ENCODE results near the gene NTN3.

The NTN3 gene

DNA sequence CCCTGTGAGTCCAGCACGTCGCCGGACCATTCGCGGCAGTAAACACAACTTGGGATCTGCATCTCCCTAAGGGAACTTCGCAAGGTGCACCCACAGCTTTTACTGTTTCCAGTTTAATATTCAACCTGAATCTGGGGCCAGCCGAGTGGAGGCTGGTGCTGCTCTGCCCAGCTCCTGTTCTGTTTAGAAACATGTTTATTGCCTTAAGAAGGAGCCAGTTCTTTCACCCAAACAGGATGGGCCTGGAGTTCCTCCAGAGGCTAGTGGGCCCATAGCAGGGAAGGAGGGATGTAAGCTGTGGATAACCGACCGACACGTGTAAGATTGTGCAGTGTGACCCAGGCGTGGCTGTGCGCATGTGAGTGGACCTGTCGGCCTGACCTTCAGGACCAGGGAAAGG lies 21.2 kb downstream of the NTN3 start:
- peaks cover 25% of the 10 kb centered on the region for H3K36me3 ChIP-seq (ENCODE audit: insufficient read depth, low read length)
- H3K4me3 ChIP-seq (ENCODE audit: low read depth in 1 of 2, low read length in 2 of 2) = no peak overlapping the region
- no peak for TF ChIP-seq EZH2 (IDR thresholded peaks at IDR 0.05; ENCODE audit: borderline replicate concordance, low read depth, low read length, severe bottlenecking)
- TF ChIP-seq, protein P1, sequence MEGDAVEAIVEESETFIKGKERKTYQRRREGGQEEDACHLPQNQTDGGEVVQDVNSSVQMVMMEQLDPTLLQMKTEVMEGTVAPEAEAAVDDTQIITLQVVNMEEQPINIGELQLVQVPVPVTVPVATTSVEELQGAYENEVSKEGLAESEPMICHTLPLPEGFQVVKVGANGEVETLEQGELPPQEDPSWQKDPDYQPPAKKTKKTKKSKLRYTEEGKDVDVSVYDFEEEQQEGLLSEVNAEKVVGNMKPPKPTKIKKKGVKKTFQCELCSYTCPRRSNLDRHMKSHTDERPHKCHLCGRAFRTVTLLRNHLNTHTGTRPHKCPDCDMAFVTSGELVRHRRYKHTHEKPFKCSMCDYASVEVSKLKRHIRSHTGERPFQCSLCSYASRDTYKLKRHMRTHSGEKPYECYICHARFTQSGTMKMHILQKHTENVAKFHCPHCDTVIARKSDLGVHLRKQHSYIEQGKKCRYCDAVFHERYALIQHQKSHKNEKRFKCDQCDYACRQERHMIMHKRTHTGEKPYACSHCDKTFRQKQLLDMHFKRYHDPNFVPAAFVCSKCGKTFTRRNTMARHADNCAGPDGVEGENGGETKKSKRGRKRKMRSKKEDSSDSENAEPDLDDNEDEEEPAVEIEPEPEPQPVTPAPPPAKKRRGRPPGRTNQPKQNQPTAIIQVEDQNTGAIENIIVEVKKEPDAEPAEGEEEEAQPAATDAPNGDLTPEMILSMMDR (IDR thresholded peaks at IDR 0.05; ENCODE audit: borderline replicate concordance, extremely low read depth, low read length, poor library complexity, severe bottlenecking) = no peak
- ATAC-seq (ENCODE audit: insufficient read depth, low read depth) (no peak), DNase-seq (no peak)
- no peaks in the 10 kb centered on the region for H3K27me3 ChIP-seq (ENCODE audit: insufficient read depth, low read length, poor library complexity)
- no peak overlapping the region for H2AFZ ChIP-seq (ENCODE audit: low read depth, low read length)
- no peak overlapping the region for H3K4me2 ChIP-seq (ENCODE audit: insufficient read depth, low read length)
- H3K27ac ChIP-seq (ENCODE audit: low read length) = no peak overlapping the region
- peaks cover 33% of the 10 kb centered on the region for H3K79me2 ChIP-seq (ENCODE audit: insufficient read depth, low read length)
- H4K20me1 ChIP-seq (ENCODE audit: insufficient read depth, low read length) = peaks cover 26% of the 10 kb centered on the region
- no peaks in the 10 kb centered on the region for H3K9me3 ChIP-seq (ENCODE audit: insufficient read depth, low read length, severe bottlenecking)
- no peak overlapping the region for H3K9ac ChIP-seq (ENCODE audit: low read depth, low read length)
- no peaks in the 10 kb centered on the region for H3K4me1 ChIP-seq (ENCODE audit: insufficient read depth, low read length)

DNA sequence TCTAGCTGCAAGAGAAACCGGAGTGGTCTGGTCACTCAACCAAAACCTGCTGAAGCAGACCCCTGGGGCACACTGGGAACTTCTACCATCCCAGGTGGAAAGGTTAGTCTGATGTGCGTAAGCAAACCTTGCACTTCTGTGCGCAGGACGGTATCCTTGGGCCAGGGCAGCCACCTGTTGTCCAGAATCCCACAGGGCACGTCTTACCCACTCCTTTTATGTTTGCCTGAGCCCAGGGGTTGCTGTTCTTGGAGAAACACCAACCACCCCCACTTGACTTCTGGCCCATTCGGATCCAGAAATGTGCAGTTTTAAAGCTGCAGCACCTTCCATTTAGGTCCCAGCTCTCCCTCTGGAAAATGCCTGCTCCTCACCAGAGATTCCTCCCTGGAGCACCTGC lies 22.5 kb downstream of the NTN3 start:
- Histone ChIP-seq H3K4me3 (ENCODE audit: low read depth in 1 of 2, low read length in 2 of 2) (no peak overlapping the region), H3K27me3 (ENCODE audit: insufficient read depth, low read length, poor library complexity) (no peaks in the 10 kb centered on the region), H3K79me2 (ENCODE audit: insufficient read depth, low read length) (peaks cover 23% of the 10 kb centered on the region; the same call in 1 of the 2 replicates), H3K4me2 (ENCODE audit: insufficient read depth, low read length) (no peak overlapping the region), H3K4me1 (ENCODE audit: insufficient read depth, low read length) (no peaks in the 10 kb centered on the region), H3K9ac (ENCODE audit: low read depth, low read length) (no peak overlapping the region), H3K27ac (ENCODE audit: low read length) (no peak overlapping the region), H4K20me1 (ENCODE audit: insufficient read depth, low read length) (peaks cover 21% of the 10 kb centered on the region), H3K9me3 (ENCODE audit: insufficient read depth, low read length, severe bottlenecking) (no peaks in the 10 kb centered on the region), H3K36me3 (ENCODE audit: insufficient read depth, low read length) (peaks cover 38% of the 10 kb centered on the region), H2AFZ (ENCODE audit: low read depth, low read length) (no peak overlapping the region)
- ATAC-seq (ENCODE audit: insufficient read depth, low read depth) (no peak), DNase-seq (no peak)
- TF ChIP-seq, protein P1 (IDR thresholded peaks at IDR 0.05; ENCODE audit: borderline replicate concordance, extremely low read depth, low read length, poor library complexity, severe bottlenecking) = no peak
- TF ChIP-seq EZH2 (IDR thresholded peaks at IDR 0.05; ENCODE audit: borderline replicate concordance, low read depth, low read length, severe bottlenecking) = no peak

DNA sequence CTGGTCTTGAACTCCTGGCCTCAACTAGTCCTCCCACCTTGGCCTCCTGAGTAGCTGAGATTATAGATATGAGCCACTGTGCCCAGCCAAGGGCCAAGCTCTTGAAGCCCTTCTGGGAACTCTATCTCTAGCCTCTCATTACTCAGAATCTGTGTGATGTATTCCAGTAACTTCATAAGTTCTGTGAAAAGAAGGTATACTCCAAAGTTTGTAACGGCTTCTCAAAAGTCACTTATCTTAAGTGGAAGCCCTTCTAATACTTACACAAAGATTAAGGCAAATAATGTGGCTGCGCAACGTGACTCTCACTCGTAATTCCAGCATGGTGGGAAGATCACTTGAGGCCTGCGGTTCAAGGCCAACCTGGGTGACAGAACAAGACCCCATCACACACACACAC lies 23.5 kb downstream of the NTN3 start:
- no peak for ATAC-seq (ENCODE audit: insufficient read depth, low read depth)

DNA sequence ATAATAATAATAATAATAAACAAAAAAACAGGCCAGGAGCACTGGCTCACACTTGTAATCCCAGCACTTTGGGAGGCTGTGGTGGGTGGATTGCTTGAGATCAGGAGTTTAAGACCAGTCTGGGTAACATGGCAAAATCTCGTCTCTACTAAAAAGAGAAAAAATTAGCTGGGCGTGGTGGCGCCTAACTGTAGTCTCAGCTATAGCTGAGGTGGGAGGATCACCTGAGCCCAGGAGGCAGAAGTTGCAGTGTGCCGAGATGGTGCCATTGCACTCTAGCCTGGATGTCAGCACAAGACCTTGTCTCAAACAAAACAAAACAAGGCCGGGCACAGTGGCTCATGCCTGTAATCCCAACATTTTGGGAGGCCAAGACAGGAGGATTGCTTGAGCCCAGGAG lies 23.9 kb downstream of the NTN3 start:
- no peak for DNase-seq
- Histone ChIP-seq H3K27me3 (ENCODE audit: insufficient read depth, low read length, poor library complexity) (no peaks in the 10 kb centered on the region), H3K27ac (ENCODE audit: low read length) (no peak overlapping the region), H3K4me1 (ENCODE audit: insufficient read depth, low read length) (no peaks in the 10 kb centered on the region), H3K79me2 (ENCODE audit: insufficient read depth, low read length) (peaks cover 15% of the 10 kb centered on the region; the same call in 1 of the 2 replicates), H3K4me2 (ENCODE audit: insufficient read depth, low read length) (no peak overlapping the region), H3K9me3 (ENCODE audit: insufficient read depth, low read length, severe bottlenecking) (no peaks in the 10 kb centered on the region), H2AFZ (ENCODE audit: low read depth, low read length) (no peak overlapping the region), H3K9ac (ENCODE audit: low read depth, low read length) (no peak overlapping the region), H4K20me1 (ENCODE audit: insufficient read depth, low read length) (peaks cover 22% of the 10 kb centered on the region), H3K36me3 (ENCODE audit: insufficient read depth, low read length) (peaks cover 47% of the 10 kb centered on the region), H3K4me3 (ENCODE audit: low read depth in 1 of 2, low read length in 2 of 2) (no peak overlapping the region)
- TF ChIP-seq, protein P1 (IDR thresholded peaks at IDR 0.05; ENCODE audit: borderline replicate concordance, extremely low read depth, low read length, poor library complexity, severe bottlenecking) = no peak
- TF ChIP-seq EZH2 (IDR thresholded peaks at IDR 0.05; ENCODE audit: borderline replicate concordance, low read depth, low read length, severe bottlenecking) = no peak
- no peak for ATAC-seq (ENCODE audit: insufficient read depth, low read depth)

More for the DNA sequence above, 23.5 kb downstream of the NTN3 start:
- H3K27me3 ChIP-seq (ENCODE audit: insufficient read depth, low read length, poor library complexity) = no peaks in the 10 kb centered on the region
- peaks cover 46% of the 10 kb centered on the region for H3K36me3 ChIP-seq (ENCODE audit: insufficient read depth, low read length)
- no peak overlapping the region for H3K9ac ChIP-seq (ENCODE audit: low read depth, low read length)
- H4K20me1 ChIP-seq (ENCODE audit: insufficient read depth, low read length) = peaks cover 26% of the 10 kb centered on the region
- H3K9me3 ChIP-seq (ENCODE audit: insufficient read depth, low read length, severe bottlenecking) = no peaks in the 10 kb centered on the region
- no peaks in the 10 kb centered on the region for H3K4me1 ChIP-seq (ENCODE audit: insufficient read depth, low read length)
- no peak overlapping the region for H3K27ac ChIP-seq (ENCODE audit: low read length)
- H3K79me2 ChIP-seq (ENCODE audit: insufficient read depth, low read length) = peaks cover 20% of the 10 kb centered on the region; the same call in 1 of the 2 replicates
- no peak overlapping the region for H3K4me3 ChIP-seq (ENCODE audit: low read depth in 1 of 2, low read length in 2 of 2)
- TF ChIP-seq EZH2 (IDR thresholded peaks at IDR 0.05; ENCODE audit: borderline replicate concordance, low read depth, low read length, severe bottlenecking) = no peak
- no peak overlapping the region for H3K4me2 ChIP-seq (ENCODE audit: insufficient read depth, low read length)
- no peak for DNase-seq
- no peak overlapping the region for H2AFZ ChIP-seq (ENCODE audit: low read depth, low read length)
